Effector memory CD4-positive, alpha-beta T cell (primary cell): ENCODE measurements around the gene PLEKHM3.

Experiments used
- DNase-seq, 3 donors: peaks; one replicate each; pipeline ENCODE4 v3.0.0-alpha.2; 2020
- H3K27ac ChIP-seq: 2 replicates; pipeline ENCODE4 v1.7.0; 2013; ENCODE audit warnings: mild to moderate bottlenecking, low read length, moderate library complexity; ENCODE audit not compliant: insufficient read depth, poor library complexity, severe bottlenecking
- H3K27me3 ChIP-seq: replicated peaks from 2 replicates; pipeline ENCODE4 v1.7.0; 2013; ENCODE audit warnings: mild to moderate bottlenecking, low read length; ENCODE audit not compliant: insufficient read depth, control insufficient read depth, poor library complexity, severe bottlenecking
- H3K36me3 ChIP-seq: 2 replicates; pipeline ENCODE4 v1.7.0; 2013; ENCODE audit warnings: mild to moderate bottlenecking, low read length, moderate library complexity; ENCODE audit not compliant: control insufficient read depth, insufficient read depth
- H3K4me1 ChIP-seq: 2 replicates; pipeline ENCODE4 v1.7.0; 2013; ENCODE audit warnings: low read length, mild to moderate bottlenecking; ENCODE audit not compliant: control insufficient read depth, insufficient read depth, poor library complexity, severe bottlenecking
- H3K4me3 ChIP-seq: 2 replicates; pipeline ENCODE4 v1.7.0; 2013; ENCODE audit warnings: low read length, low read depth, mild to moderate bottlenecking; ENCODE audit not compliant: insufficient read depth, poor library complexity, severe bottlenecking
- H3K9me3 ChIP-seq: 2 replicates; pipeline ENCODE4 v1.7.0; 2013; ENCODE audit warnings: mild to moderate bottlenecking, low read length, moderate library complexity; ENCODE audit not compliant: control insufficient read depth

PLEKHM3 gene

DNA sequence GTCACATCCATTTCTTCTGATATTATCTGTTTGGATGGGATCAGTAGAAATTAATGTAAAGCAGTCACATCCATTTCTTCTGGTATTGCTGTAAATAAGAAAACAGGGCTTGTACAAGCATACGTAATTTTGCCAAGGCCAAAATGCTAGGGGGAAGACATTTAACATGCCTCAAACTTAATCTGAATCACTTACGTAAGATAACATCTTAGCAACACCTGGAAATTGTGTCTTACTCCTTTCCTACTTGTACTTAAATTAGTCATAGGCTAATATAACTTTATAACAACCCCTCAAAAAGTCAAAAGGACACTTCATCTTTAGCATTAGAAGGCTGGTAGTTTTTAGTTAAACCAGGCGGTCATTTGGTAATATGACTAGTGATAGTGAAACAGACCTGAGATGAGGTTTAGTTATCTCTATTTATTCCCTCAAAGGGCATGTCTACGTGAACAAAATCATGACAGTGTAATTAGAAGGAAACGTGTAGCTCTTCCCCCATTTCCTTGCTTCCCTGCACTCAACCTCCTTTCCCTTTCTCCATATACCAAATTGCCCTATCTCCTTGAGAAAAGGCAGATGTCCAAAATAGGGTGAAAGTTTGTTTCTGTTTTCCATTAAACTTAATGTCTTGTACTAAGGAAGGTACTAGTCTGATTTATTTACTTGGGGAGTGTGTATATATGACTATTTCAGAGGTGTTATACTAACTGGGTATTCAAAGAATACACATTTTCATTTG lies 156.3 kb downstream of the PLEKHM3 start:
- Histone ChIP-seq H3K27me3 (no peaks in the 10 kb centered on the region), H3K4me1 (no peaks in the 10 kb centered on the region), H3K27ac (no peak overlapping the region), H3K9me3 (no peaks in the 10 kb centered on the region), H3K36me3 (no peaks in the 10 kb centered on the region), H3K4me3 (no peak overlapping the region)
- DNase-seq: no peak

DNA sequence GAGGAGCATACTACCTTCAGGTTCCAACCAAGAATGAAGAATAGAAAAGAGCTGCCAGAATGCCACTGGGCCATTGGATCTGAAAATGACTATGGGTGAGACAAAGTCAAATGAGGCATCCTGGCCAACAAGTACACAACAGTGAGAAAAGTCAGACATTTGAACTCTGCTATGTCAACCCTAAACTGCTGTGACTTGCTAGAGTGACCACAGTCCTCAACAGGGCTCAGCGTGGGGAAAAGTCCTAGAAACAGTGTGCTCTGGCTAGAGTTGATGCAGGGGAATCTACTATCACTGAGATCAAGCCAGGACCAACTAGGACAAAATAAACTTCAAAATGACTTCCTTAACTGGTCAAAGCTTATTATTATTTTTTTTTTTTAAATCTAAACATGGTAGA lies 157.4 kb downstream of the PLEKHM3 start:
- no peaks in the 10 kb centered on the region for H3K36me3 ChIP-seq
- H3K4me1 ChIP-seq: no peaks in the 10 kb centered on the region
- no peak for DNase-seq
- H3K27me3 ChIP-seq: no peaks in the 10 kb centered on the region
- H3K4me3 ChIP-seq: no peak overlapping the region
- no peak overlapping the region for H3K27ac ChIP-seq
- H3K9me3 ChIP-seq: no peaks in the 10 kb centered on the region

DNA sequence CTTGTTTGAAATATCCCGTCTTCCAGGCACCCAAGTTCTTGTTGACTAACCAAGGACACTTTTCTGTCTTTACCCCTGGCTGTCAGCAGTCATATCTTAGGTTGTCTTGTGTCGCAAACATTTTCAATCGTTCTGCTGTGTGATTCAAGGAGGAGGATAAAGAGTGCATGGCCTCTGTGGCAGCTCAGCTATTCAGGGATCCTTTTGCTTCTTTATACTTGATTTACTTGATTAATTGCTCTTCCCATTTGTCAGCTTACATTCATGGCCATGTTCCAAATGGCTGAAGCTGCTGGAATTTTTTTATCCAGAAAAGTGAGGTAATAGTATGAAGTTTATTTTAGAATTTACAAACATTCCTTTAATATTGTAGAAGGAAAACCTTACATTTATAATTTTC lies 158.3 kb downstream of the PLEKHM3 start:
- no peak overlapping the region for H3K4me3 ChIP-seq
- H3K9me3 ChIP-seq: no peaks in the 10 kb centered on the region
- no peaks in the 10 kb centered on the region for H3K36me3 ChIP-seq
- no peak overlapping the region for H3K27ac ChIP-seq
- H3K4me1 ChIP-seq: no peaks in the 10 kb centered on the region
- no peak for DNase-seq
- no peaks in the 10 kb centered on the region for H3K27me3 ChIP-seq

DNA sequence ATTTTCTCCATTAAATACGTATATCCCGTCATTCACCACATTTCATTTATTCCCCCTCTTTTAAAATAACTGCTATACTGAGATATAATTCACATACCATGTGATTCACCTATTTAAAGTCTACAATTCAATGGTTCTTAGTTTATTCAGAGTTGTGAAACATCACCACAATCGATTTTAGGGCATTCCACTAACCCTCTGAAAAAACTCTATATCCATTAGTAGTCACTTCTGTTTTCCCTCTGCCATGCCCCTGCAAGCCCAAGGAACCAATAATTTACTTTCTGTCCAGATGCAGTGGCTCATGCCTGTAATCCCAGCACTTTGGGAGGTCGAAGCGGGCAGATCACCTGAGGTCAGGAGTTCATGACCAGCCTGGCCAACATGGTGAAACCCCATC lies 160.1 kb downstream of the PLEKHM3 start:
- H3K36me3 ChIP-seq: no peaks in the 10 kb centered on the region

DNA sequence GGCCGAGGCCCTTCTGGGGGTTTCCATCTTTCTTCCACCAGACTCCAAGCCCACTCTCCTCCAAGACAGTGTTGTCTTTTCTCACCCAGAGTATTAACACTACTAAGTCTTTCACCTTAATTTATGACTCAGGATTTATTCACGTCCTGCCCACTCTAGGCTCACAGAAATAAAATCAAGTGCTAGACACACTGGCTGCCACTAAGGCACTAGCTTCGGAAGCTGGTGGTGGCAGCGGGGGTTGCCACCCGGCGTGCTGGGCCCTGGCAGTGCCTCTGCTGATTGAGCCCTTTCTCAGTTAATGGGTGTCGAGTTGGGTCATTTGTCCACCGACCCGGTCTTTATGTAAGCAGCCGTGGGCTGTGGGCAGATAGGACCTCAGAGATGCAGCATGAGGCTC lies 162.0 kb downstream of the PLEKHM3 start:
- no peak for DNase-seq
- H3K9me3 ChIP-seq: no peaks in the 10 kb centered on the region

More for the DNA sequence above, 160.1 kb downstream of the PLEKHM3 start:
- no peak for DNase-seq
- no peak overlapping the region for H3K27ac ChIP-seq
- no peaks in the 10 kb centered on the region for H3K27me3 ChIP-seq
- H3K4me1 ChIP-seq: no peaks in the 10 kb centered on the region
- H3K9me3 ChIP-seq: no peaks in the 10 kb centered on the region
- no peak overlapping the region for H3K4me3 ChIP-seq

DNA sequence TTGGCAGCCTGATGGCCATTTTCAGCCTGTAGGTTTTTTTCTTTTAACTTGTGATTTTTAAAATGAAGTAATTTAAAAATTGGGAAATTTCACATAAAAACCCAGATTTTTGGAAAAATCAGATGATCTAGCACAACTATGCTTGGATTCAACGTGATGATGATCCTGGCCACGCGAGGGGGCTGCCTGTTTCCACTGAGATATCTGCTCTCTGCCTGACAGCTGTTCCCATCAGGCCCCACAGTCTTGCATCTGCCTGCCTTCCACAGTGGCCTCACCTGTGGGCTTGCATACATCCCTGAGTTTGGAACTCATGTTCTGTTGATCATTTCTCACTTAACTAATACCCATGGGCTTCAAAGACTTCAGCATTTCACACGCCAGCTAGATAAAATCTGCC lies 163.5 kb downstream of the PLEKHM3 start:
- Histone ChIP-seq H3K9me3 (no peaks in the 10 kb centered on the region), H3K4me3 (no peak overlapping the region), H3K4me1 (no peaks in the 10 kb centered on the region), H3K36me3 (no peaks in the 10 kb centered on the region), H3K27ac (no peak overlapping the region), H3K27me3 (no peaks in the 10 kb centered on the region)
- no peak for DNase-seq

More for the DNA sequence above, 162.0 kb downstream of the PLEKHM3 start:
- Histone ChIP-seq H3K36me3 (no peaks in the 10 kb centered on the region), H3K4me1 (no peaks in the 10 kb centered on the region), H3K27me3 (no peaks in the 10 kb centered on the region), H3K27ac (no peak overlapping the region), H3K4me3 (no peak overlapping the region)

DNA sequence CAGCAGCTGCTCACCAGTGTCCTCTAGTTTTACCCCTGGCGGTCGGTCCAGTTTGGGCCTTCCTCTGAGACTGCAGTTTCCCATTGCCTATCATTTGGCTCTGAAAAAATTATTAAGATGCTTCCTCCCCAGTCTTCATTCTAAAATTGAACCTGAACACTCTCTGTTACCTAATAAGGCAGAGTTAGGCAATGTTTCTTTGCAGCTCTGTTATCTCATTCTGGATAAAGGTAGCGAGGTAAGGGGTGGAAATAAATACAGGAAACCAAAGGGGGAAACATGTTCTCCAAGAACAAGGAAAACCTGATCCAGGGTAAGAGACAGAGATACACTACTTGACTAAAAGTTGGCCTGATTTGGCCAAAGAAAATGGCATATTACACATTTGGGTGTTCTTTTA lies 164.6 kb downstream of the PLEKHM3 start:
- Histone ChIP-seq H3K27me3 (no peaks in the 10 kb centered on the region), H3K4me3 (no peak overlapping the region), H3K4me1 (no peaks in the 10 kb centered on the region), H3K36me3 (no peaks in the 10 kb centered on the region), H3K27ac (no peak overlapping the region), H3K9me3 (no peaks in the 10 kb centered on the region)
- DNase-seq: no peak

DNA sequence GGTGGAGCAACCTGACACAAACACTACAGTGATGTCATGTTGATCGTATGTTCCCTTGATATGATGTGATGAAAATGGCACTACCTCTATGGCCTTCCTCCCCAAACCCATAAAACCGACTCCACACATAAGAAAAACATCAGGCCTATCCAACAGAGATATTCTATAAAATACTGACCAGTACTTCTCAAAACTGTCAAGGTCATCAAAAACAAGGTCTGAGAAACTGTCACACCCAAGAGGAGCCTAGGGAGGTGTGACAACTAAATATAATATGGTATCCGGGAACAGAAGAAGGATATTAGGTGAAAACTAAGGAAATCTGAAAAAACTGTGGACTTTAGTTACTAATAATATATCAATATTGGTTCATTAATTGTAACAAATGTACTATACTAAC lies 169.7 kb downstream of the PLEKHM3 start:
- H3K4me3 ChIP-seq: no peak overlapping the region
- H3K27ac ChIP-seq: no peak overlapping the region
- H3K36me3 ChIP-seq: no peaks in the 10 kb centered on the region
- H3K9me3 ChIP-seq: no peaks in the 10 kb centered on the region
- no peak for DNase-seq
- H3K27me3 ChIP-seq: no peaks in the 10 kb centered on the region
- no peaks in the 10 kb centered on the region for H3K4me1 ChIP-seq

DNA sequence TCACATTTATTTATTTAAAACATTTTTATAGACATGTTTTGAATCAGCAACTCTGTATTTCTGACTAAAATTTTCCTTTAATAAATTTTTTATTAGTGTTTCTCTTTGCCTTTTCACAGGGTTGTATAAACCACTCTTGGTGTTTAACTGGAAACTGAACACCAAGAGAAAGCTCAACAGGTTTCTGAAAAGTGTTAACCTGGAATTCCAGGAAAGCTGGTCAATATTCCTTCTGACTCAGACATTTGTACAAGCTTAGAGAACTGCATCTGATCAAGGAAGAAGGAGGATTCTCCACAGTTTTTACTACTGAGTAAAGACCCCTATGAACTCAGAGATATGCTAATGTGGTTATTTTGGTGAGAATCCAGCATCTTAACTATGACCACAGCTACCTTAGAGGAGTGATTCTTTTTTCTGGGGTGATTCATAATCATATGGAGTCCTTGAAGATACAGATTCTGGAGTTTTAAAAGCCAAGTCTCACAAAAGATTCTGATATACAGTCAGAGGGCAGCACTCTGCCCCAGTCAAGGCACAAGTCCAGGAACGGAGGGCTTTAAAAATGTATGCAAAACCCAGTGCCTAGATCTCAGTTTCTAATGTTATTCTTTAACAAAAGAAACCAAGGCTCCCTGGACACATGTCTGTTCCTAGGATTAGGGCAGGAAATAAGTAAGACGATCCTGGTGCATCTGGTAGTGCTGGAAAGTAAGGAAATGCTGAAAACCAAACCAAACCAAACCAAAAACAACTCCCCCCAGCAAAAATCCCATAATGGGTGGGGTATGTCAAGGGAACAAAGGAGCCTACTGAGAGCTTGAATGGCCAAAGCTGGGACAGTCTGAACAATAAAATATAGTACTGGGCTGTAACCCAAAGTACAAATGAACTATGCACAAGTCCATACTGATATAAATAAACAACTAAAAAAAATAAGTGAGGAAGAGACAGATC lies 170.6 kb downstream of the PLEKHM3 start:
- Histone ChIP-seq H3K27ac (no peak overlapping the region), H3K4me1 (no peaks in the 10 kb centered on the region), H3K4me3 (no peak overlapping the region), H3K9me3 (no peaks in the 10 kb centered on the region), H3K27me3 (no peaks in the 10 kb centered on the region), H3K36me3 (no peaks in the 10 kb centered on the region)
- DNase-seq: no peak

DNA sequence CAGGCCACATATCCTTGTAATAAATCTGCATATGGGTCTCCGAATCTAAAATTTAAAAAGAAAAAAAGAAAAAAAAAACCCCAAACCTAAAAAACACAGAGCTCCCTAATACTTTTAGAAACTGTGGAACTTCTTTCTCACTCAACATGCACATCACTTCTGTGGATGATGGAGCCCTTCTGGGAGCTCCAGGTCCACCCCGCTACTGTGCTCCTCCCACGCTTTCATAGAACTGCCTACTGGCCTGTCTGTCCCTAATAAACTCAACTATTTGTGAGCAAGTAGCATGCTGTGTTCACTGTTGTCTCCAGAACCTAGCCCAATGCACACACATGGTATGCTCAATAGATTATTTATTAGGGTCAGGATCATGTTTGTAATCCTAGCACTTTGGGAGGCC lies 172.5 kb downstream of the PLEKHM3 start:
- no peaks in the 10 kb centered on the region for H3K4me1 ChIP-seq
- H3K27ac ChIP-seq: no peak overlapping the region
- no peaks in the 10 kb centered on the region for H3K36me3 ChIP-seq
- no peaks in the 10 kb centered on the region for H3K9me3 ChIP-seq
- DNase-seq: no peak
- H3K4me3 ChIP-seq: no peak overlapping the region
- no peaks in the 10 kb centered on the region for H3K27me3 ChIP-seq
